Bladder microvascular endothelial cell (primary cell): Measurements from ENCODE around the gene CRY1. TPM values are rescaled to one million over a fixed set of nuclear protein-coding genes. Genes with fewer than 3 reads are reported as not detected.

Source experiments
- total RNA-seq: library from RNA; depleted of rRNA; stranded (reverse); fragments of >200 nt; gene quantifications from 2 replicates; pipeline ENCODE4 v1.2.3, GENCODE V29; 2014

CRY1 gene
- 12.8 and 16.4 TPM in 2 replicates for total RNA-seq

GRCh38 chr12:107093417-107094182 is at the start of gene CRY1:
CRY1 (minus strand) TSS chr12:107093549; CDS start chr12:107092961, 588 bp downstream.

DNA sequence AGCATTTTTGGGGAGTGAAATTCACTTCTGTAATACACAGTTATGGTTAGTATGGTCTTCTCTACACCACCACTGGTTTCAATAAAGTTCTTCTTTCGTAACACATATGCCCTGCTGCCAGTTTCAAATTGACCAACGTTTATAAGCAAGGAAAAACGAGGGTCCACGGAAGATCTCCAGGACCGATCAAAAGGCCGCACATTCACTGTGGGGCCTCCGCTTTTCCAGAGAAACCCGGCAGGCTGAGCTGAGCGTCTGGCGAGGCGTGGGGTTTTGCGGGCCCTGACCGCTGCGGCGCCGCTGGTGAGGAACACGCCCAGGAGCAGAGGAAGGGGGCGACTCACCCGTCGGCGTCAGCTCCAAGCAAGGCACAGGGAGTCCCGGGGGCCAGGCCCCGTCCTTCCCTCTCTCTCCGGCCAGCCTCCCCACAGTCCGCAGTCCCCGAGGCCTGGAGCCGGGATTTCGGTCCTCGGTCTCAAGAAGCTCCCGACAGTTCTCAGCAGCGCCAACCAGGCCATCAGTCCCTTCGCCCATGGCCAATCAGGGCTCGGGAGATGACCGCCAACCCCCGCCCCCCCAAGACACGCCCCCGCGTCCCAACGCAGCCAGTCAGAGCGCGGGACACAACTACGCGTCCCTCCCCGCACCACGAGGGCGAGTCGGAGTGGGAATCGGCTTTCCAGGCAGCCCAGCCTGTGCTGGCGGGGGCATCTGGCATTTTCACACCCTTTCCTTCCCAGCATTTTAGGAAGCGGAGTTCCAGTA is 106.5 kb downstream of the CRY1 start, which contains the start of gene MTERF2:
Gene MTERF2 (minus strand): TSS at position 522 of the 765 bp plus-strand sequence. CDS start 8,432 bp downstream, outside the sequence.

GRCh38 chr12:106955377-106956047 is 137.8 kb downstream of the CRY1 start, which contains the start of gene TMEM263:
TMEM263 (plus strand) TSS chr12:106955907; CDS start chr12:106967117, 11,210 bp downstream.

Other genes starting within 250 kb of the CRY1 start
- gene TMEM263, start 137.6 kb downstream of the CRY1 start, total RNA-seq = 34.5 and 62.3 TPM in 2 replicates
- 3.6 and 9.9 TPM in 2 replicates for gene MTERF2, start 106.4 kb downstream of the CRY1 start, total RNA-seq